ENCODE measurements around the gene SYT2. TPM values are rescaled to one million over a fixed set of nuclear protein-coding genes. Genes with fewer than 3 reads are reported as not detected.

SYT2 gene
- total RNA-seq, 1 donor, result not detected

DNA sequence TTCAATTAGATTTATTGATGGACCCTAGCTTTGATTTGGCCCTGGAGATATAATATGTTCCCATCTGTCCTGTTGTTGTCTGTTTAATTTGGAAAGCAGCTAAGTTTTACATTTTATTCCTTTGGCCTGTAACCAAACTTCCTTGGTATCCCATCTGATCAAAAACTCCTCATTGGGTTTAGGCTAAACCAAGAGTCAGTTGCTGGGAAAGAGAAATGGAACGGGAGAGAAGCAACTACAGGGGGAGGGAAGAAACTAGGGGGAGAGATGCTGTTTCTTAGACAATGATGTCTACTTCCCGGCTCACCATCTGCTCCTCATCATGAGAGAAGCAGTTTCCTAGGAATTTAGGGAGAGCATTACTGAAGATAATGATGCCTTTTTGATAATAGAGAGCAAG is 141.8 kb downstream of the SYT2 start:
- no peak overlapping the region for H3K4me3 ChIP-seq (ENCODE audit: low read depth, low read length)

GRCh38 chr1:202567738-202568137 is 142.5 kb downstream of the SYT2 start:
- TF ChIP-seq CTCF (IDR thresholded peaks at IDR 0.05; ENCODE audit: insufficient read depth, low read length), result no peak
- H3K4me3 ChIP-seq (ENCODE audit: low read depth, low read length), result no peak overlapping the region
- peak; percentile 75 for DNase-seq (ENCODE audit: low read depth)

More for the DNA sequence above, 141.8 kb downstream of the SYT2 start:
- DNase-seq (ENCODE audit: low read depth), result no peak
- TF ChIP-seq CTCF (IDR thresholded peaks at IDR 0.05; ENCODE audit: insufficient read depth, low read length), result no peak

DNA sequence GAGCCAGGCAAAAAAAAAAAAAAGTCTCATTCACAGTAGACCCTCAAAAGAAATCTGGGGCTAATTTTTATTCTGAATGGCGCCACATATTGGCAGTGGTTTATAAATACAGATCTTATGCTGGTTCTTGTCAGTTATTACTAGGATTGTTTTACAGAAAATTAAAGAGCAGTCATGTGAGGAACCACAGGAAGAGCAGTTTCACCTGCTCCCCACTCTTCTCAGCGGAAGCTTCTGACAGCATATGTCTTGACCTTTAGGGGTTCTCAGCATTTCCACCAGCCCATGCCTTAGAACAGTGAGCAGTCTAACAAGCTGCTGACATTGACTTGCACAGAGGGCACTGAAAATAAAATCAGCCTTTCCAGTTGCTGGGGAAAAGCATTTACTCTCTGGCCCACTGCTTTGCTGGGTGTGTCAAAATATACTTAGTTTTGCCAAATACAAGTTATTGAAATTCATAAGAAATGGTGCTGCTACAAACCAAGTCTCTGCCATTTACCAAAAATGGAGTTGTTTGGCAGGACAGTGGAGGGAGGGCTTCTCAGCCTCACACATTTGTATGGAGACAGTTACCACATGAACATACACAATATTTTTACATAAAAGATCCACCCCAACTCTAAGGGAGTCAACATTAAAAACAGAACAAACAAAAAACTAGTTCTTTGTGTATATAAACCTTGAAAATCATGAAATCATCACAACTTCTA is 144.2 kb downstream of the SYT2 start:
- no peak overlapping the region for H3K4me3 ChIP-seq (ENCODE audit: low read depth, low read length)
- no peak for DNase-seq (ENCODE audit: low read depth)
- no peak for TF ChIP-seq CTCF (IDR thresholded peaks at IDR 0.05; ENCODE audit: insufficient read depth, low read length)

GRCh38 chr1:202564958-202565495 is 145.2 kb downstream of the SYT2 start:
- no peak for DNase-seq (ENCODE audit: low read depth)
- H3K4me3 ChIP-seq (ENCODE audit: low read depth, low read length), result no peak overlapping the region
- TF ChIP-seq CTCF (IDR thresholded peaks at IDR 0.05; ENCODE audit: insufficient read depth, low read length), result no peak

GRCh38 chr1:202563818-202564217 is 146.4 kb downstream of the SYT2 start:
- H3K4me3 ChIP-seq (ENCODE audit: low read depth, low read length), result no peak overlapping the region
- no peak for TF ChIP-seq CTCF (IDR thresholded peaks at IDR 0.05; ENCODE audit: insufficient read depth, low read length)
- DNase-seq (ENCODE audit: low read depth), result no peak

DNA sequence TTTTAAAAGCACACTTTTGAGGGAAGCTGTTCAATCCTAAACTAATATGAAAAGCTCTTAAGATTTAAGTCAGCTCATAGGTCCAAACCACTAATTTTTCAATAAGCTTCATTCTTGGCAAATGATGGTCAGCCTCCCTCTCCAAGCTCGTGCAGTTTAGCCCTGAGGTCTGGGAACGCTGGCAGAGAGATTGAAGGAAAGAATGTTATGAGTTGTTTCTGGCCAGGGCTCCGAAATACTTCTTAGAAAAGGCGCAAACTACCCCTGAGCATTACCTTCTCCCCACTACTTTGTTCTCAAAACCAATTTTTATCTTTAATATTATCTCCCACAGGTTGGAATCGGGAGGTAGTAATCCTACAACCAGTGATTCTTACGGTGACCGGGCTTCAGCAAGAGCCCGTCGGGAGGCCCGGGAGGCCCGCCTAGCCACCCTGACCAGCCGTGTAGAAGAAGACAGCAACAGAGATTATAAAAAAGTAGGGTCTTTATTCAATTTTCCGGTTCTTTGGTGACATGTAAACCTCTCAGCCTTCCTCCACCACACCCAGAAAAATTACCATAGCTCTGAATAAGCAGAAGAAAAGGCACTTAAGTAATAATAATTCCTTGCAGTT is 147.7 kb downstream of the SYT2 start:
- DNase-seq (ENCODE audit: low read depth), result peak; percentile 71

More for the DNA sequence above, 147.7 kb downstream of the SYT2 start:
- TF ChIP-seq CTCF (IDR thresholded peaks at IDR 0.05; ENCODE audit: insufficient read depth, low read length), result no peak
- H3K4me3 ChIP-seq (ENCODE audit: low read depth, low read length), result no peak overlapping the region
